B cell (primary cell): ENCODE measurements around the gene NPAS3. TPM values are rescaled to one million over a fixed set of nuclear protein-coding genes. Genes with fewer than 3 reads are reported as not detected.

Experiments
- ATAC-seq: fragments of 200-7000 bp; cut with Tn5 transposase; one replicate; pipeline ENCODE4 v1.10.0; 2021; ENCODE audit warnings: low read depth, mild to moderate bottlenecking, moderate number of reproducible peaks, moderate library complexity
- CTCF ChIA-PET: fragments of 350-600 bp; sonication (Branson Sonifier 250); formaldehyde crosslinking; loops from one replicate; lab custom pipeline; 2021; ENCODE audit warnings: antibody characterized with exemption, inconsistent platforms; lab: Charles Lee
- POLR2A ChIA-PET: fragments of 350-600 bp; sonication (Branson Sonifier 250); formaldehyde crosslinking; loops from one replicate; lab custom pipeline; 2021; ENCODE audit warnings: antibody characterized with exemption; lab: Charles Lee
- DNase-seq: peaks from one replicate; pipeline ENCODE4 v3.0.0; 2013
- H2AFZ ChIP-seq: 2 replicates; pipeline ENCODE4 v1.6.1; 2012; ENCODE audit warnings: mild to moderate bottlenecking, low read depth, low read length; ENCODE audit not compliant: insufficient read depth, poor library complexity, severe bottlenecking
- H3K27ac ChIP-seq, 2 donors: 1 replicate in 1 of 2; 2 replicates in 1 of 2; pipeline ENCODE4 v1.5.1; 2012 to 2013; ENCODE audit warnings: low read length in 2 of 2, mild to moderate bottlenecking in 2 of 2, moderate library complexity in 1 of 2
- H3K27me3 ChIP-seq, 4 experiments: fragments of 200-600 bp in 1 of 4; sonication (generic) in 1 of 4; replicated peaks in 1 of 4; 1 replicate in 2 of 4; 2 replicates in 2 of 4; pipeline versions ENCODE4 v1.6.1 to v1.7.0; 2013 to 2016; ENCODE audit warnings: low read length in 3 of 4, mild to moderate bottlenecking in 2 of 4, mixed read lengths in 1 of 4, moderate library complexity in 1 of 4; ENCODE audit not compliant: insufficient read depth in 4 of 4, control insufficient read depth in 3 of 4; ENCODE audit errors: control extremely low read depth in 1 of 4
- H3K36me3 ChIP-seq, 2 experiments: replicated peaks in 1 of 2; 1 replicate in 1 of 2; 2 replicates in 1 of 2; pipeline versions ENCODE4 v1.6.1 to v1.7.1; 2013; ENCODE audit warnings: low read length in 1 of 2; ENCODE audit not compliant: insufficient read depth in 2 of 2, control insufficient read depth in 1 of 2; ENCODE audit errors: control extremely low read depth in 1 of 2, extremely low read depth in 1 of 2
- H3K4me1 ChIP-seq, 2 donors: fragments of 200-600 bp in 1 of 2; sonication (generic) in 1 of 2; 1 replicate in 1 of 2; 2 replicates in 1 of 2; pipeline versions ENCODE4 v1.5.1 to v1.6.1; 2013 to 2017; ENCODE audit warnings: low read length in 2 of 2; ENCODE audit not compliant: control insufficient read depth in 2 of 2, insufficient read depth in 2 of 2
- H3K4me2 ChIP-seq: replicated peaks from 2 replicates; pipeline ENCODE3; 2012; ENCODE audit warnings: mild to moderate bottlenecking, low read depth, low read length; ENCODE audit not compliant: poor library complexity, severe bottlenecking
- H3K4me3 ChIP-seq, 5 experiments: fragments of 200-600 bp in 1 of 5; sonication (generic) in 1 of 5; 1 replicate in 3 of 5; 2 replicates in 2 of 5; pipeline versions ENCODE4 v1.5.1 to v1.7.0; 2011 to 2016; ENCODE audit warnings: low read length in 4 of 5, mild to moderate bottlenecking in 4 of 5, low read depth in 2 of 5, control low read depth in 1 of 5, moderate library complexity in 1 of 5; ENCODE audit not compliant: insufficient read depth in 1 of 5; ENCODE audit errors: control extremely low read depth in 1 of 5, extremely low read depth in 1 of 5
- H3K79me2 ChIP-seq: fragments of 200-600 bp; sonication (generic); one replicate; pipeline ENCODE4 v1.6.0; 2016; ENCODE audit warnings: low read length; ENCODE audit not compliant: control insufficient read depth, insufficient read depth
- H3K9ac ChIP-seq: fragments of 200-600 bp; sonication (generic); 2 replicates; pipeline ENCODE4 v1.6.1; 2017; ENCODE audit warnings: mild to moderate bottlenecking, low read length, moderate library complexity
- H3K9me3 ChIP-seq, 3 donors: one replicate each; pipeline versions ENCODE4 v1.6.1 to v1.7.1; 2013; ENCODE audit warnings: low read length in 2 of 3; ENCODE audit not compliant: control insufficient read depth in 2 of 3, insufficient read depth in 1 of 3; ENCODE audit errors: control extremely low read depth in 1 of 3
- H4K20me1 ChIP-seq: 2 replicates; pipeline ENCODE4 v1.6.0; 2012; ENCODE audit warnings: mild to moderate bottlenecking, low read length; ENCODE audit not compliant: insufficient read depth, control insufficient read depth, poor library complexity, severe bottlenecking
- H3K27ac Mint-ChIP-seq: one replicate; pipeline ENCODE4 v1.8.0; 2021; ENCODE audit warnings: mixed read lengths
- H3K27me3 Mint-ChIP-seq: one replicate; pipeline ENCODE4 v1.8.0; 2021; ENCODE audit warnings: mixed read lengths
- H3K4me1 Mint-ChIP-seq: one replicate; pipeline ENCODE4 v1.8.0; 2021; ENCODE audit warnings: mixed read lengths
- H3K4me3 Mint-ChIP-seq: one replicate; pipeline ENCODE4 v1.8.0; 2021; ENCODE audit warnings: mixed read lengths
- H3K9me3 Mint-ChIP-seq: one replicate; pipeline ENCODE4 v1.8.0; 2022; ENCODE audit warnings: mixed read lengths; ENCODE audit not compliant: insufficient read depth
- EZH2 ChIP-seq: IDR thresholded peaks from 2 replicates; pipeline ENCODE4 v1.6.1; 2012; ENCODE audit warnings: borderline replicate concordance, low read depth, mild to moderate bottlenecking, moderate library complexity, low read length; ENCODE audit not compliant: insufficient read depth, poor library complexity, severe bottlenecking
- WGBS: methylation state at CpG from one replicate; pipeline ENCODE4 v1.1.5; 2013; ENCODE audit warnings: missing lambda C conversion rate; ENCODE audit not compliant: insufficient coverage; 5-methylcytosine and 5-hydroxymethylcytosine counted together
- intact Hi-C: fragments of 100-400 bp; cut with micrococcal nuclease; formaldehyde crosslinking; loops from one replicate; pipeline ENCODE4 v1.10.0; 2022
- polyA plus RNA-seq: library from polyadenylated mRNA; depleted of rRNA; stranded (reverse); fragments of >200 nt; gene quantifications from 2 replicates; pipeline ENCODE4 v1.2.3, GENCODE V29; 2012
- total RNA-seq, 2 donors: library from RNA; stranded (reverse); fragments of 120-200 nt in 1 of 2; gene quantifications; 1 replicate in 1 of 2; 2 replicates in 1 of 2; pipeline versions ENCODE4 v1.2.3 to v1.2.4, GENCODE V29; 2013 to 2022
- TF ChIP-seq, protein P1 (sequence below): fragments of 200-600 bp; IDR thresholded peaks from one replicate; pipeline ENCODE4 v1.8.0; 2022; ENCODE audit warnings: antibody characterized with exemption, mild to moderate bottlenecking

Gene NPAS3
- total and polyA plus RNA-seq, 2 donors (not counting 1 experiment from before 2014, with no cell fraction given), result not detected

DNA sequence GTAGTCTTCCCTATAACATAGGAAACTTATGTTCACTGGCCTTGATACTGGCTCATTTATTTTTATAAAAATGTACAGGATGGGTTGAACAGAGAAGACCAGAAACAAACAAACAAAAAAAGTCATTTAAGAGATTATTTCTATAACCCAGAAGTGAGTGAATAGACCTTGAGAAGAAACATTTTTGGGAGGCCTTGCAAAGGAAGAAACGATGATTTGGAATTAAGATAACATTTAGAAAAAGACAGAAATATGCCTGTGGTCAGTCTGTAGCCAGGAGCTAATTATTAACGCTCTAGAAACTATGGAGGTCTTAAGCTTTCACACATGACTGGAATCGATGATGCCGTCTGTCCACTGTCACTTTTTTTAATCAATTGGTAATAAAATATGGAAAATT, 748.2 kb downstream of the NPAS3 start:
- H3K4me1 Mint-ChIP-seq, result no peaks in the 10 kb centered on the region
- ChIA-PET POLR2A (no interaction called here), CTCF (no interaction called here)
- TF ChIP-seq, protein P1, sequence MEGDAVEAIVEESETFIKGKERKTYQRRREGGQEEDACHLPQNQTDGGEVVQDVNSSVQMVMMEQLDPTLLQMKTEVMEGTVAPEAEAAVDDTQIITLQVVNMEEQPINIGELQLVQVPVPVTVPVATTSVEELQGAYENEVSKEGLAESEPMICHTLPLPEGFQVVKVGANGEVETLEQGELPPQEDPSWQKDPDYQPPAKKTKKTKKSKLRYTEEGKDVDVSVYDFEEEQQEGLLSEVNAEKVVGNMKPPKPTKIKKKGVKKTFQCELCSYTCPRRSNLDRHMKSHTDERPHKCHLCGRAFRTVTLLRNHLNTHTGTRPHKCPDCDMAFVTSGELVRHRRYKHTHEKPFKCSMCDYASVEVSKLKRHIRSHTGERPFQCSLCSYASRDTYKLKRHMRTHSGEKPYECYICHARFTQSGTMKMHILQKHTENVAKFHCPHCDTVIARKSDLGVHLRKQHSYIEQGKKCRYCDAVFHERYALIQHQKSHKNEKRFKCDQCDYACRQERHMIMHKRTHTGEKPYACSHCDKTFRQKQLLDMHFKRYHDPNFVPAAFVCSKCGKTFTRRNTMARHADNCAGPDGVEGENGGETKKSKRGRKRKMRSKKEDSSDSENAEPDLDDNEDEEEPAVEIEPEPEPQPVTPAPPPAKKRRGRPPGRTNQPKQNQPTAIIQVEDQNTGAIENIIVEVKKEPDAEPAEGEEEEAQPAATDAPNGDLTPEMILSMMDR, result no peak
- TF ChIP-seq EZH2, result no peak
- ATAC-seq (no peak), DNase-seq (no peak)
- Histone ChIP-seq H3K9ac (no peak overlapping the region), H3K79me2 (no peaks in the 10 kb centered on the region), H4K20me1 (no peaks in the 10 kb centered on the region), H3K4me1 (no peaks in the 10 kb centered on the region), H3K27me3 (no peaks in the 10 kb centered on the region), H3K36me3 (no peaks in the 10 kb centered on the region), H3K27ac (no peak overlapping the region), H2AFZ (no peak overlapping the region), H3K4me3 (no peak overlapping the region), H3K4me2 (no peak overlapping the region), H3K9me3 (no peaks in the 10 kb centered on the region)
- no peaks in the 10 kb centered on the region for H3K9me3 Mint-ChIP-seq
- intact Hi-C loops, result no loop called here
- no peaks in the 10 kb centered on the region for H3K27me3 Mint-ChIP-seq
- H3K4me3 Mint-ChIP-seq, result no peak overlapping the region
- no peak overlapping the region for H3K27ac Mint-ChIP-seq
- 78% methylated on average over 1 of the region's 4 CpGs for WGBS

DNA sequence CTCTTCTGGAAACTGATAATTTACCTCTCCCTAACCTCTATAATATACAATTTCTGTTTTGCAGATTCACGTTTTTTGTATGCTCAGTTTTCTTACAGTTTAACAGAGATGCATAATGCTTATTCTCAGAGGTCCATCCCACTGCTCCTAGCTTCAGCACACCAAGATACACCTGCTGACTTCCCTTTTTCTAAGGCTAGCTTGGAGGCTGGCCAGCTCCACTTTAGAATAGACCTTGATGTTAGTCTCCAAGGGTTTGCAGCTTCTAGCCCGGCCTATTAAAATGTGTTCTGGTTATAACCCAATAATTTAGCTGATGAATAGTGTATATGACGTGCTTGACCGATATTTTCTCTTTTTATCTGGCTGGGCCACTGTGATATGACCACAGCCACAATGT, 751.0 kb downstream of the NPAS3 start:
- Histone ChIP-seq H3K79me2 (no peaks in the 10 kb centered on the region), H4K20me1 (no peaks in the 10 kb centered on the region), H2AFZ (no peak overlapping the region), H3K4me1 (no peaks in the 10 kb centered on the region), H3K9me3 (no peaks in the 10 kb centered on the region), H3K4me2 (no peak overlapping the region), H3K36me3 (no peaks in the 10 kb centered on the region), H3K4me3 (no peak overlapping the region), H3K27ac (no peak overlapping the region), H3K9ac (no peak overlapping the region), H3K27me3 (no peaks in the 10 kb centered on the region)
- DNase-seq (no peak), ATAC-seq (no peak)
- no peak overlapping the region for H3K4me3 Mint-ChIP-seq
- CTCF ChIA-PET, result no interaction called here
- POLR2A ChIA-PET, result no interaction called here
- no peaks in the 10 kb centered on the region for H3K27me3 Mint-ChIP-seq
- 92% methylated on average over 2 of the region's 4 CpGs for WGBS
- no peaks in the 10 kb centered on the region for H3K4me1 Mint-ChIP-seq
- no peak for TF ChIP-seq EZH2
- TF ChIP-seq, protein P1, result no peak
- intact Hi-C loops, result no loop called here
- H3K9me3 Mint-ChIP-seq, result no peaks in the 10 kb centered on the region
- no peak overlapping the region for H3K27ac Mint-ChIP-seq
